ENCODE measurements around the gene LRRC47.
A peak's percentile ranks its signal among the peaks of the same experiment; 100 is the strongest.
"Not testable (repeated sequence)": the region's sequence is repeated elsewhere in the genome, so short reads cannot be mapped to it uniquely, and the experiment has no call there.

LRRC47 gene

GRCh38 chr1:3814771-3815561 is 18.7 kb upstream of the LRRC47 start:
- no peak for DNase-seq

DNA sequence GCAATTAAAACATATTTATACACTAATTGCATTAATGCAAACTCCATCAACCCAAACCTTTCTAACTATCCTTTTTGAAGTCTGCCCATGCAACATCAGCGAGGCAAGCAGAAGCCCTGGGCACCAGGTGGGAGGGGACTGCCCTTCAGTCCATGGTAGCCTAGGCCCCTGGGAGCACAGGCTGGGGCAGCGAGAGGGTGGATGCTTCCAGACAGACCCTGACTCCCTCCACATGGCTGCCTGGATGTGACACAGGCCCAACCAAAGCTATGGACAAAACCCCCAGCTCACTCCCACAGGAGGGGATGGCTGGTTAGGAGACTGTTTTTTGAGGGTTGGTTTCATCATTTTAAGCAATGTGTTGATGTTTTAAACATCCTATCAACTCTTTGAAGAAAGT is 17.8 kb upstream of the LRRC47 start:
- DNase-seq = no peak

DNA sequence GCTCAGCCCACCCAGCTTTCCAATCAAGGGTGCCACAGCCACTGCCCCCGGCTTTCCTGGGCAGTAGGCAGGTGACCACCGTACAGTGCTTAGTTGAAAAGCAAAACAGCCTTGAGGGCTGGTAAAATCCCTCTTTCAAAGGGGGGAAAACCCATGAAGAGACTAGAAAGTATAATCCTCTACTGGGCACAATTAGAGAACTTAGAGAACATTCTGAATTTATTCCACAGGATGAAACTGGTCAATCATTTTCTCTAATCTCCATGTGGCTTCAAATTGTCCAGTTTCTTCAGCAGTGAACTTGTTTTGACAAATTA is 15.3 kb upstream of the LRRC47 start:
- DNase-seq = no peak

GRCh38 chr1:3810149-3810761 is 14.0 kb upstream of the LRRC47 start:
- not testable (repeated sequence) for DNase-seq

DNA sequence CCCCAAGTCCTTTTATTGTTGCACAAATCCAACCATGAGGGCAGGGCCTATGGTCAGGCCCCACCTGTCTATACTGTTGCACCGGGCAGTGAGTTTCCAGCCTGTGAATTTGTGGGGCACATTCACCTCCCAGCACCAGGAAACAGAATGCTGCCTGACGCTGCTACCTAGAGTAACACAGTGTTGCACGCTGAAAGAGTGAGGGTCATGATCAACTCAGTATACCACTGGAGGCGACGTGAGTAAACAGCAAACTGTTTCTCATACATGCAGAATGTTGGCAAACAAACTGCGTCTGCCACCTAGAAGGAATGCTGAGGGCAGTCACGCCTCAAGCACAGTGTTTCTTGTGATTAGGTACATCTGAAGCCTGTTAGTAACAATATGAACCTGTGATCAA is 13.4 kb upstream of the LRRC47 start:
- DNase-seq = no peak

- DNase-seq = no peak
These were observed 11.5 kb upstream of the LRRC47 start for GRCh38 chr1:3807769-3808168.

DNA sequence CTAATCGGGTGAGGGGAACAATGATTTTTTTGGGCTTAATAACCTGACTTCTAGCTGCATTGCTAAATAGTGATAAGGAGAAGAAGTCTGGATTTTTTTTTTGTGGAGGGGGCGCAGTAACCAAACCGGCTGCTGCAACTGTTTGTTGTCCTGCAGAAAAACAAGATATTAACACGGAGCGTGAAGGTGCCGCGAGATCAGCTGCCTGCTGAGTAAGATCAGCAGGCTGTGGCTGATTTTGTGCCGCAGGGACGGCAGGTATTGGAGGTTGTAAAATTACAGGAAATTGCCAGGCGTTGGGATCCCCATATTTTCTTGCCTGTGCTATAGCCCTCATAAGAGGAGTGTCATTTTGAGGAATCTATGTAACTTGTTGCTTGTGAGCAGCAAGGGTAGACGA is 8.7 kb upstream of the LRRC47 start:
- DNase-seq = no peak

- not testable (repeated sequence) for DNase-seq
These were observed 8.3 kb upstream of the LRRC47 start for GRCh38 chr1:3804627-3804944.

GRCh38 chr1:3803905-3804626 is 7.8 kb upstream of the LRRC47 start:
- DNase-seq = no peak

DNA sequence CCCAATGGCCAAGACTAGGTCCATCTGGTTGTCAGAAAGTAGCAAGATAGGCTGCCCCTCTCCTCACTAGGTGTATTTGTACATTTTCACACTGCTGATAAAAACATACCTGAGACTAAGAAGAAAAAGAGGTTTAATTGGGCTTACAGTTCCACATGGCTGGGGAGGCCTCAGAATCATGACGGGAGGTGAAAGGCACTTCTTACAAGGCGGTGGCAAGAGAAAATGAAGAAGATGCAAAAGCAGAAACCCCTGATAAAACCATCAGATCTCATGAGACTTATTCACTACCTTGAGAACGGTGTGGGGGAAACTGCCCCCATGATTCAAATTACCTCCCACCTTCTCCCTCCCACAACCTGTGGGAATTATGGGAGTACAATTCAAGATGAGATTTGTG is 4.5 kb upstream of the LRRC47 start:
- not testable (repeated sequence) for DNase-seq

- no peak for DNase-seq
These were observed 3.8 kb upstream of the LRRC47 start for GRCh38 chr1:3799976-3800685.

DNA sequence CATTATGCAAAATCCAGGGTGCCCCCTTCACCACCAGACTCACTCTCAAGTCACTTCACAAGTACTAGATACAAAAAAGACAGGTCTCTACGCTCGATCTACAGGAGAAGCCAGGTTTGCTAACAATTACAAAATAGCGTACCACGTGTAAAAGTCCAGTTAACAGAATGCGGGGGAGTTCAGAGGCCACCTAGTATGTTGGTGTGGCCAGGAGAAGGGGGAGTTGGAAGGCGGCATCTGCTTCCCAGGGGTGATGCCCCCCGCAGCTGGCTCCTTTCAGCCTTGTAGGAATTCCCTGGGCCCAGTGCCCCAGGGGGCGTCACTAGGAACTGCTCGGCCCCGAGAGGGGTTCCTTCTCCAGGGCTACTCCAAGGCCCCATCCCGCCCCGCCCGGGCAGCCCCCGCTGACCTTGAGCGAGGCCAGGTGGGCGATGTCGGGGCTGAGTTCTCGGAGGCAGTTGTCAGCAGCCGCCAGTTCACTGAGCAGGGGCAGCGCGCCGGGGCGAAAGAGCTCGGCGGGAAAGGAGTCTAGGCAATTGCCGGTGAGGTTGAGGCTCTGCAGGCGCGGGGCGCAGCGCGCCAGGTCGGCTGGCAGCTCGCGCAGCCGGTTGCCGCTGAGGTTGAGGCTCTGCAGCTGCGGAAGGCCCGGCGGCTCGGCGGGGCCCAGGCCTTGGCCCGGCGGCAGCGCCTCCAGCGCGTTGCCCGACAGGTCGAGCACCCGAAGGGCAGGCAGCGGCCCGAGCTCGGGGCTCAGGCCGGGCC is 664 bp downstream of the LRRC47 start:
- DNase-seq = no peak

- DNase-seq = no peak
These were observed 5.3 kb downstream of the LRRC47 start for GRCh38 chr1:3790952-3791351.

- DNase-seq = no peak
These were observed 5.8 kb downstream of the LRRC47 start for GRCh38 chr1:3790500-3790923.

DNA sequence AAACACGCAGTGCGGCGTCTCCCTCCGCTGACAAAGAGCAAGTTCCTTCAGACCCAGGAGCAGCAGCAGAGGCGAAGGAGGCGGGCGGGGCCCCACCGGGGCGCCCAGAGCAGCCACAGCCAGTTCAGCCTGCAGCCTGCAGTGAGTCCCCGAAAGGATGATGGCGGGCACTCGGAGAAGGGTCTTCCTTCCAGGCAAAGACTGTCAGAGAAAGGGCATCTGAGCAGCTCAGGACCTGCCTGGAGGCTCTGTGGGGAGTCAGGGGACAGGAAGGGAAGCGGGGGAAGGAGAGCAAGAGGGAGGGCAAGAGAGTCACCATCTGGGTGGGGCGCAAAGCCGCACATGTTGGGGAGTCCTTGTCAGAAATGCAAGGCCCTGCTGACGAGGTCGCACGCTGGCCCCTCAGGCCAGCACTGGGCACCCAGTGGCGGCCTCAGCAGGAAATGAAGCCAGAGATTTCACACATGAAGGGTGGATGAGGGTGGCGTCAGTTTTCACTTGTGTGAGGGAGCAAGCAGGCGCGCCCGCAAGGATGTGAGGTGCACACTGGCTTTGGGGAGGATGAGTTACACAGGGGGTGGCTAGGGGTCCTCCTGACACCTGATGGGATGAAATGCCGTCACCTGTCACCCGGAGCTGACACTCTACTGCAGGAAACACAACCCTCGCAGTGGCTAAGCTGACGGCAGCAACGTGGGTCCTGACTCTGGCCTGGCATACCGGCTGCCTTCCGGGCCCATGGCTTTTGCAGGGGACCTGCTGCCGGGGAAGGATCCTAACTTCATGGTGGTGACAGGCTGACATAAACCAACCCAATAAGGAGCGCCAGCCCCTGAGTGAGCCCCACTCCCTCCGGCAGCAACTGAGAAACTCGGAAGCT is 6.6 kb downstream of the LRRC47 start:
- no peak for DNase-seq

GRCh38 chr1:3788756-3789420 is 7.4 kb downstream of the LRRC47 start:
- DNase-seq = no peak

DNA sequence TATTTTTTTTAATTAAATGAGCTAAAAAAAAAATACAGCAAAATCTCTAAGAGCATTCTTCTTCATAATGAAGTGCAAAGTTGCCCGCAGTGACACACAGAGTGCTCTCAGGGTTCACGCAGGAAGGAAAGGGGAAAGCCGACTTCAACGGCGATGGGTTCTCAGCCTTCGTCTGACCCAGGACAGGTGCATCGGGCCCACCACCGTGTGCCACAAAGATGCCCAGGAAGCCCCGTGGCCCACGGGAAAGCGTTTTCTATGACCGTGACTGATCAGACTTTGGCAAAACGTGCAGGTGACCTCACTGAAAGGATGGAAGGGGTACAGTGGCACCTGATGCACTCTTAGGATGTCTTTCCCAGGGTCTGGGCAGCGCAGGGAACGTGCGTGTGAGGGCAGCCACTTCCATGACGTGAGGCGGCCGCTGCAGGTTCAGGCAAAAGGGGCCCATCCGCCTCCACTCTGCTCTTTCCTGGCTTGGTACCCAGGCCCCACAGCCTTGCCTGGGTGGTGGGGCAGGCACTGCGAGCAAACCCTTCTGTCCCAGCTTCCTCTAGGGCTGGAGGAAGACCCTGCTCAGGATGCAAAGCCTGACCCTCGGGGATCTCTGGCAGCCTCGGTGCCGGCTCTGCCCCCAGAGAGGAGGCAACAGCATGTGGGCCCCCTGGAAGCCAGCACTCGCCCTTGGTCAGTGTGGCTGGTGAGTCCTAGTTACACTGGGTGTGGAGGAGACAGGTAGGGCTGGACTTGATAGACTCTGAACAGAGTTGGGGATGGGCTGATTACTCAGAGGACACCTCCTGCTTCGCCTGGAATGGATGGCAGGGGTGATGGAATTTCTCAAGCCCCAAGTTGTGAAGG is 8.3 kb downstream of the LRRC47 start:
- no peak for DNase-seq

DNA sequence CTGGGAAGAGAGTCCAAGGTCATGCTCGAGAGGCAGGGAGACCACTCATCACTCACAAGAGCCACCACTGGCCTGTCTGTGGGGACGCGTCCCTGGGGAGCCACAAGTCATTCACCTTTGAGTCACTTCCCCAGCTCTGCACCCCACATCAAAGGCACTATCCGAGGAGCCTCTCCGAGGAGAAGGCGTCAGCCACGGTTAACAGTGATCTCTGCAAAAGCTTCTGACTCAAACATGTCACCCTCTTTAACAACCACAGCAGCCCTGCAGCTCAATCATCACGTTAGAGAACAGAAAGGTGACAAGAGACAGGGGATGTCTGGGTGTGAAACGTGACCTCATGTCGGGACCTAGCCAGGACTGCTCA is 9.0 kb downstream of the LRRC47 start:
- peak; percentile 66 for DNase-seq

DNA sequence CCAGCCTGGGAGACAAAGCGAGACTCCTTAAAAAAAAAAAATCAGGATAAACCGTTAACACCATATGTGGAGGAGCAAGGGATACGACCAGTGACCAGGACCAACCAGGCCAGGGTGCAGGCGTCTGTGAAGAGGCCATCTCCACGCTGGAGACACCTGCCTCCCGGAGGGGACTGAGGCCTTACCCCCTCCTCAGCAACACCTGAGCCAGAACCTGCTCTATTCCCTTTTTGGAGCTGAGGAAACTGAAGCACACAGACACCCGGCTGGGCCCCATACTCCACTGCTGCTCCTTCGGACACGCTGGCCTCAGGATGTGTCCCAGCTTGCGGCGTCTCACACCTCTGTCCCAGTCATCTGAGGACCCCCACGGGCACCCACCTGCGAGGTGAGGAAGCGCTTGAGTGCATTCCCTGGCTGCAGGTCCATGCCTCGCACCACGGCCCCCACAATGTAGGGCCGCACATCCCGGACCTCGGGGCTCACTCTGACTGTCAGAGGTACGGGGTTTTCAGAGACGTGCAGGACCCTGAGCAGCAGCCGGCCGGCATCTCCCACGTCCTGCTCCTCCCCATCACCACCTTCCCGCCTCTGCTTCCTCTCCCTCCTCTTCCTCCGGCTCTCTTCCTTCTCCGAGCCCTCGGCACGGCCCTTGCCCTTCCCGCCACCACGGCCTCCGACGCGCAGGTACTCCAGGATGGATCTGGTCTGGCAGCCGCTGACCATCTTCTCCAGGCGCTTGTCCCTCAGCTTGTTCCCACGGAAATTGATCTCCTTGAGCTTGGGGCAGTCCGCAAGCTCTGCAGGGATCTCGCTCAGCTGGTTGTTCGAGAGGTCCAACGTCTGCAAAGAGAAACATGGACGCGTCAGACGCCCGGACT is 9.6 kb downstream of the LRRC47 start:
- DNase-seq = no peak
